ENCODE measurements around the gene CC2D2A. TPM values are rescaled to one million over a fixed set of nuclear protein-coding genes. Genes with fewer than 3 reads are reported as not detected.

The CC2D2A gene
- total RNA-seq, 1 donor from 2014 or later = 24.0 TPM

DNA sequence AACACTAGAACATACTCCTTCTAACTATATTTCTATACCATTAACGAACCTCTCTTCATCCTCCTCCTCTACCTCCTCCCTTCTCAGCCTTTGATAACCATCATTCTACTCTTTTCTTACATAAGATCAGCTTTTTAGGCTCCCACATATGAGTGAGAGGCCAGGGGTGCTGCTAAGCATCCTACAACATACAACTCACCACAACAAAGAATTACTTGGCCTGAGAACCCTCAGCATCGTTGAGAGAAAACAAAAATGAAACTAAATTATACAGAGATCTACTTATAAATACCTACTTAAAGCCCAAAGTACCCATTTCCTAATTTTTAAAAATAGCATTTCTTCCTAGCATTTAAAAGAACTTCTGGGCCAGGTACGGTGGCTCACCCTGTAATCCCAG is 77.7 kb downstream of the CC2D2A start:
- H3K27me3 Mint-ChIP-seq (ENCODE audit: low read depth) = no peaks in the 10 kb centered on the region
- TF ChIP-seq, protein P1, sequence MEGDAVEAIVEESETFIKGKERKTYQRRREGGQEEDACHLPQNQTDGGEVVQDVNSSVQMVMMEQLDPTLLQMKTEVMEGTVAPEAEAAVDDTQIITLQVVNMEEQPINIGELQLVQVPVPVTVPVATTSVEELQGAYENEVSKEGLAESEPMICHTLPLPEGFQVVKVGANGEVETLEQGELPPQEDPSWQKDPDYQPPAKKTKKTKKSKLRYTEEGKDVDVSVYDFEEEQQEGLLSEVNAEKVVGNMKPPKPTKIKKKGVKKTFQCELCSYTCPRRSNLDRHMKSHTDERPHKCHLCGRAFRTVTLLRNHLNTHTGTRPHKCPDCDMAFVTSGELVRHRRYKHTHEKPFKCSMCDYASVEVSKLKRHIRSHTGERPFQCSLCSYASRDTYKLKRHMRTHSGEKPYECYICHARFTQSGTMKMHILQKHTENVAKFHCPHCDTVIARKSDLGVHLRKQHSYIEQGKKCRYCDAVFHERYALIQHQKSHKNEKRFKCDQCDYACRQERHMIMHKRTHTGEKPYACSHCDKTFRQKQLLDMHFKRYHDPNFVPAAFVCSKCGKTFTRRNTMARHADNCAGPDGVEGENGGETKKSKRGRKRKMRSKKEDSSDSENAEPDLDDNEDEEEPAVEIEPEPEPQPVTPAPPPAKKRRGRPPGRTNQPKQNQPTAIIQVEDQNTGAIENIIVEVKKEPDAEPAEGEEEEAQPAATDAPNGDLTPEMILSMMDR (IDR thresholded peaks at IDR 0.05; ENCODE audit: unreplicated experiment) = no peak
- no peaks in the 10 kb centered on the region for H3K9me3 Mint-ChIP-seq
- H3K4me3 Mint-ChIP-seq = no peak overlapping the region
- peaks cover 14% of the 10 kb centered on the region for H3K36me3 Mint-ChIP-seq
- H3K4me1 Mint-ChIP-seq = peaks cover 3% of the 10 kb centered on the region
- H3K27ac Mint-ChIP-seq = no peak overlapping the region
- DNase-seq (ENCODE audit: low spot score in 2 of 2, unreplicated experiment in 2 of 2) = no peak

DNA sequence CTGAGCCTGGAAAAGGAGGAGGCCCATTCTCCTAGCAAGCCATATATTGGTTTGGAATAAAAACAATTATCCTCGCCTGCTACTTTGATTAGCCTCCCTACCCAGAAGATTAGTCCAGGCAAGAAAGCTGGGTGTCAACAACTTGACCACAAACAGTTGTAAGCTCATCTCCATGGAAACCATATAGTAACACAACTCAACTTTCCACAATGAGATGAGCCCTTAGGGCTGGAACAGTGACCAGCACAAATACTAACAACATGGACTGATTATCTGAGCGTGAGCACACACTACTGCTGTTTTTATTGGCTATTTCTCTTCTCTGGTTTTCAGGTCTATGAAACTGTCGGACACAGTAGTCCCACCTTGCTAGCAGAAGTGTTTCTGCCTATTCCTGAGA is 80.8 kb downstream of the CC2D2A start:
- DNase-seq (ENCODE audit: low spot score in 2 of 2, unreplicated experiment in 2 of 2) = no peak
- TF ChIP-seq, protein P1 (IDR thresholded peaks at IDR 0.05; ENCODE audit: unreplicated experiment) = no peak
- Mint-ChIP-seq H3K36me3 (peaks cover 15% of the 10 kb centered on the region), H3K4me1 (no peaks in the 10 kb centered on the region), H3K27ac (no peak overlapping the region), H3K4me3 (no peak overlapping the region), H3K27me3 (ENCODE audit: low read depth) (no peaks in the 10 kb centered on the region), H3K9me3 (no peaks in the 10 kb centered on the region)

DNA sequence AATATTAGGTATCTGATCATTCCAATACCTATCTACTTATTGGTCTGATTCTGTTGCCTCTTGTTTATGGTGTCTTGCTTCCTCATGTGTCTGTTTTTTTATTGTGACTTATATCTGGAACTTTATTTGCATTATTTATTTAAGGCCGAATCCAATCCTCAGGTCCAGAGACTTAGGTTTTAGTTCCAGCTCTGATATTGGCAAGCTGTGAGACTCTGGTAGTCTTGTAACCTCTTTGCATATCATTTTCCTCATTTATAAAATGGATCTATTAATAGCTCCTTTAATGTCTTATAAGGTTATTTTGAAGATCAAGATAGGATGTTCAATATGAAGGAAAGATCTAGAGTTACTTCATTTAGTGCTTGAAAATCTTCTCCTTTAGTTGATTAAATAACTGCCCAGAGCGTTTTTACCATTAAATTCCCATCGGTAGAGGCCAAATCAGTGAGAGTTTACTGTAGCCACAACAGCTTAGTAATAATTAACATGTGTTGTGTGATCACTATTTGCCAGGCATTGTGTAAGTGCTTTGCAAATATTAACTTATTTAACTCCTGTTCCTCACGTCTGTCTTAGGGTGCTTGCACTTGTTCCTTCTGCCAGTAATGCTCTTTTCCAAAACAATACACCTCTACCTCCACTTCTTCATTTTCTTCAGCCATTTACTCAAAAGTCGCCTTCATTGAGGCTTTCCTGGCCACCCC is 82.2 kb downstream of the CC2D2A start:
- no peak for DNase-seq (ENCODE audit: low spot score in 2 of 2, unreplicated experiment in 2 of 2)
- H3K36me3 Mint-ChIP-seq = peaks cover 24% of the 10 kb centered on the region
- H3K27me3 Mint-ChIP-seq (ENCODE audit: low read depth) = no peaks in the 10 kb centered on the region
- no peaks in the 10 kb centered on the region for H3K9me3 Mint-ChIP-seq
- TF ChIP-seq, protein P1 (IDR thresholded peaks at IDR 0.05; ENCODE audit: unreplicated experiment) = no peak
- H3K27ac Mint-ChIP-seq = no peak overlapping the region
- no peaks in the 10 kb centered on the region for H3K4me1 Mint-ChIP-seq
- no peak overlapping the region for H3K4me3 Mint-ChIP-seq

DNA sequence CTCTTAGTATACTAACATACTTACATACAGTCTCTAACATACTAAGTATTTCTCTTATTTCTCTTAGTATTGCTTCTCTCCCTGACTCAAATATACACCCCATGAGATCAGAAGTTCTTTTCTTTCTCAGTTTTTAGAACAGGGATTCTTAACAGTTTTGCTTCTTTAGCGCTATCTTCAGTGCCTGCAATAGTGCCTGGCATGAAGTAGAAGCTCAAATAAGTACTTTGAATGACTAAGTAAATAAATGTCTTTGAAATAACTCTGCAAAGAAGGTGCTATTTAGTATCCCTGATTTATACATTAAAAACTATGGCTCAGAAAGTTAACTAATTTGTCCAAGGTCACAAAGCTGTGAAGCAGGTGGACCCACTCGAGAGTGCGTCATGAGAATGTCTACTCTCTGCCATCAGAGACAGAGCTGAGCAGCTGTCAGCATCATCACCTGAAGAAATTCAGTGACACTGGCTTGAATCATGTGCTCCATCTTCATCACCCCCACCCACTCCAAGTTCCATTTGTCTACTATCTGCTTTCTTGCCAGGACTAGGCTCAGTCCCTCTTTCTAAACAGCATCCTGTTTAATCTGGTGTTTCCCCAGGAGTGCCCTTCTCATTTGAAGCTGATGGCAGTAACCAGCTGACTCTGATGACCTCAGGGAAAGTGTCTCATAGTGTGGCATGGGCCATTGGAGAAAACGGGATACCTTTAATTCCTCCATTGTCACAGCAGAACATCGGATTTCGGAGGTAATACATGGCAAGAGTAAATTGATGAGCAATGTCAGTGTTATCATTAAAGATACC is 83.1 kb downstream of the CC2D2A start:
- Mint-ChIP-seq H3K9me3 (no peaks in the 10 kb centered on the region), H3K36me3 (peaks cover 25% of the 10 kb centered on the region), H3K27me3 (ENCODE audit: low read depth) (no peaks in the 10 kb centered on the region), H3K4me3 (no peak overlapping the region), H3K4me1 (no peaks in the 10 kb centered on the region), H3K27ac (no peak overlapping the region)
- TF ChIP-seq, protein P1 (IDR thresholded peaks at IDR 0.05; ENCODE audit: unreplicated experiment) = no peak
- DNase-seq (ENCODE audit: low spot score in 2 of 2, unreplicated experiment in 2 of 2) = no peak

DNA sequence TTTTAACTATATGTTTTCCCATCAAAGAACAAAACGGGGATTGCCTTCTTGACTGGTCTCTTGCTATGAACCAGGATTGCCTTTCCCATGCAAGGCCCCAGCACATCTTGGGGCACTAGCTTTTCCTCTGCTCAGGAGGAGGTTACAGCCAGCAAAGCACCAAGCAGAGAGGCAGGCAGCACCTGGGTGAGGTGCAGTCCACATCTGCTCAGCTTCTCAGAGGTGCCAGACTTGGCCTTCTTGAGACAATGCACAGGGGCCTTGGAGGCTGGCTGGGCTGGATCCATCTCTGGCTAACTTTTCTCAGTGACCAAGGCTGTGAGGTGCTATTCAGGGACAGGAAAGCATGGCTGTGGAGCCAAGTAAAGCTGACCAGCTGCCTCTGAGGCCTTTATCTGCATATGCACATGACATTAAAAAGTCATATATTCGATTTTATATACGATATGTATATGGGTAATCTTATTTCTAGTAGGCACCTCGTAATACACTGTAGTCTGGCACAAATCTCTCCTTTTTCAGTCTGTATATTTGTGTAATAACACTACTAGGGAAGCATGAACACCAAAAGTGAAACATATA is 86.9 kb downstream of the CC2D2A start:
- no peak for DNase-seq (ENCODE audit: low spot score in 2 of 2, unreplicated experiment in 2 of 2)
- H3K4me1 Mint-ChIP-seq = peaks cover 2% of the 10 kb centered on the region
- no peak overlapping the region for H3K27ac Mint-ChIP-seq
- H3K36me3 Mint-ChIP-seq = peaks cover 33% of the 10 kb centered on the region
- TF ChIP-seq, protein P1 (IDR thresholded peaks at IDR 0.05; ENCODE audit: unreplicated experiment) = no peak
- H3K27me3 Mint-ChIP-seq (ENCODE audit: low read depth) = no peaks in the 10 kb centered on the region
- H3K9me3 Mint-ChIP-seq = no peaks in the 10 kb centered on the region
- no peak overlapping the region for H3K4me3 Mint-ChIP-seq

Data from mesothelial cell of epicardium (in vitro differentiated cells).